GM19467 (cell line): Measurements from ENCODE around the gene FSIP1.

Experiments used
- ATAC-seq: cut with Tn5 transposase; IDR thresholded peaks from one replicate; pipeline ENCODE4 v1.9.1; 2021; ENCODE audit warnings: mild to moderate bottlenecking, moderate library complexity; ENCODE audit not compliant: unreplicated experiment

The FSIP1 gene

DNA sequence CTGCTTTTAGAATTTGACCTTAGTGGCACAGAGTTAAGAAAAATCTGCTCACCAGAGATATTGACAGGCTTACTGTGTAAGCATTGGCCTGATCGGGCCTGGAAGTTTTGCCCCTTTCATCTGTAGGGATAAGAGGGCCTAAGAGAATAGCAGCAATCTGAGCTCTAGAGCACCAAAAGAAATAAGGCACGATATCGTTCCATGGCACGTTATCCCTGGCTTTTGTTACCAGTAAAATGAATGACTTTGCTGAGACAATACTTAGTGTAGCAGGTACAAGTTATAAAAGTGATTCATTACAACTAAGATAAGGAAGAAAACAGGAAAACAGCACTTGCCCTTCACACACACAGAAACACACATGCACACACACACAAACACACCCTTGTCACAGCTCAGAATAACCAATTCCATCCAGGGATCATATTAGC, 196.8 kb downstream of the FSIP1 start:
- ATAC-seq, result no peak

DNA sequence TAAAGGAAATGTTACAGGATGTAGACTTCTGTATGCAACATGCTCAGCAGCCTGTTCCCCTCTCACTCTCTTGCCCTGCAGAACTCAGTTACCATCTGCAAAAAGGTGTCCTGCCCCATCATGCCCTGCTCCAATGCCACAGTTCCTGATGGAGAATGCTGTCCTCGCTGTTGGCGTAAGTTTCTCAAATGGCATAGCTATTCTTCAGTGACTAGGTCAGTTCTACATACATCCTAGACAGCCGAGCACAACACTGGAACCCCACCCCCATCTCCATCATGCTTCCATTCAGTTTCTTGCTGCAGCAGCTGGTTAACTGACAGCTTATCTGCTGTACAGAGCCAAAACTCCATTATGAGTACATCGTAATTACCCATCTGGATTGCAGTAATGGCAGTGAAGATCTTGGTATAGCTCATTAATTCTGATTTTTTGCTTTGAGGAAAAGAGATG, 197.2 kb downstream of the FSIP1 start:
- no peak for ATAC-seq

- ATAC-seq, result no peak
These were observed 197.8 kb downstream of the FSIP1 start for GRCh38 chr15:39584662-39585388.

- no peak for ATAC-seq
These were observed 198.4 kb downstream of the FSIP1 start for GRCh38 chr15:39584266-39584659.

DNA sequence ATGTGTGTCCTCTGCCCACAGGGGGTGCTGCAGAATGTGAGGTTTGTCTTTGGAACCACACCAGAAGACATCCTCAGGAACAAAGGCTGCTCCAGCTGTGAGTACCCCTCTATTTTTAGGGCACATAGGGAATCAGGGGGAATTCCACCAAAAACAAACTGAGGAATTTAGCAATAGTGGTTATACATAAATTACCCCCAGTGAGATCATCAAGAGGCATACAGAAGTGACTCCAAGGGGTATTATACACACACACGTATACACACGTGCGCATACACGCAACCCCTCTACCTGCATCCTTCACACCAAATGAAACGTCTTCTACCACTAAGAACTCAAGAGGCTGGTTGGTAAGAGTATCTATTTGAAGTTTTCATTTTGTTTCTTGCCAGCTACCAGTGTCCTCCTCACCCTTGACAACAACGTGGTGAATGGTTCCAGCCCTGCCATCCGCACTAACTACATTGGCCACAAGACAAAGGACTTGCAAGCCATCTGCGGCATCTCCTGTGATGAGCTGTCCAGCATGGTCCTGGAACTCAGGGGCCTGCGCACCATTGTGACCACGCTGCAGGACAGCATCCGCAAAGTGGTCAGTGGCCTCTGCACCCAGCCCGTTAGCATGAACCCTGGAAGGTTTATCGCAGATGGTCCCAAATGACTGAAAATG, 198.9 kb downstream of the FSIP1 start:
- ATAC-seq, result no peak

- no peak for ATAC-seq
These were observed 199.6 kb downstream of the FSIP1 start for GRCh38 chr15:39582977-39583595.

GRCh38 chr15:39582286-39582976, 200.2 kb downstream of the FSIP1 start:
- no peak for ATAC-seq

- no peak for ATAC-seq
These were observed 200.8 kb downstream of the FSIP1 start for GRCh38 chr15:39581793-39582285.

DNA sequence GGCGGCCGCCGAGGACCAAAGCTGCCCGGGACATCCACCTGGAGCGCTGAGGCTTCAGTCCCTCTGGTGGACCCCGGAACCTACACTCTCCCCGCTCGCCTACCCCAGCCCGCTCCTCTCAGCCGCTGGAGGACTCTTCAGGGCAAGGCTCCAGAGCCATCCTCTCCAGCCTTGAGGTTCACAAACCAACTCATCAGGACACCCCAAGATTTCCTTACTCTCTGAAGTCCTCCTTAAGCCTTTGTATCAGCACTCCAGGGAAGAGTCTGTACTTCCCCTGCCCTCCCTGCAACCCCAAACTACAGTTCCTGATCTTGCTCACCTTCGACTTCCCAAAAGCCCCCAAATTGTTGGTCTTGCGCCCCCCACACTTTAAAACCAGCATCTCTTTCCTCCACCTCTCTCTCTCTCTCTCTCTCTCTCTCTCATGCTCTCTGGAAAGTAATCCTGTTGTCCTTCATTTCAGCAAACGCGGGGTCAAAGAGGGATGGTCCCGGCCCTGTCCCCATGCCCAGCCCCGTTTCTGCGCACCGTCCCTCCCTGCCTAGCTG, 201.3 kb downstream of the FSIP1 start:
- no peak for ATAC-seq

GRCh38 chr15:39580485-39581241, 202.0 kb downstream of the FSIP1 start, which contains the start of gene THBS1:
Gene THBS1, plus strand, starts transcription at chr15:39581079. Its CDS starts 779 bp downstream, at chr15:39581858.
- peak; percentile 14 for ATAC-seq

DNA sequence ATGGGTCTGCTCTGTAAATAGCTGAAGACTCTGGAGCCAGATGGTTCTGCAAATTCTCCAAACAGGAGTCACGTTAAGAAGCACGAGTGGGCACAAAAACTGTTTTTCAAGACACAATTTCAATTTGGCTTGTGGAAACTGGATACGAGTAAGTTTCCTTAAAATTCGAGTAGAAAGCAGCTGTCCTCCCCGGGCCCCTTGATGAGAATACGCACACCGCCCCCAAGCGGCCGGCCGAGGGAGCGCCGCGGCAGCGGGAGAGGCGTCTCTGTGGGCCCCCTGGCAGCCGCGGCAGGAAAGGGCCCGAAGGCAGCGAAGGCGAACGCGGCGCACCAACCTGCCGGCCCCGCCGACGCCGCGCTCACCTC, 202.5 kb downstream of the FSIP1 start:
- ATAC-seq, result peak; percentile 76

GRCh38 chr15:39579487-39580116, 203.0 kb downstream of the FSIP1 start:
- no peak for ATAC-seq

- no peak for ATAC-seq
These were observed 203.7 kb downstream of the FSIP1 start for GRCh38 chr15:39578851-39579486.

DNA sequence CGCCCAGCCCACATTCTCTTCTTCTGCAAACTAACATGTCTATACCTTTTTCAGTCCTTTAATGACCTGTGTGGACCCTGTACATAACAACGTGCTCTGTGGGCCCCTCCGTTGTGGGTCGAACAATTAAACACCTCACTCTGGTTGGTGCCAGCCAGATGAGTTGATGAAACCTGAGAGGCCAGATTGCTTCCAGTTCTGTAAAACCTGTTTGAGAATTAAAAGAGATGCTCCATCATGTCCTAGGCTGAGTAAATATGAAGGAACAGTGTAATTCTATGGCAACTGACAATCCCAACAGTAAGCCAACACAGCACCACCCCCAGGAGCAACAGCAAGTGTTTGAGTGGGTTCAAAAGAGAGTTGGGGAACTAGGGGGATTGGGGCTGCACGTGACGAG, 207.5 kb downstream of the FSIP1 start:
- ATAC-seq, result no peak

GRCh38 chr15:39574427-39574826, 208.2 kb downstream of the FSIP1 start:
- ATAC-seq, result no peak

- no peak for ATAC-seq
These were observed 208.8 kb downstream of the FSIP1 start for GRCh38 chr15:39573844-39574243.

- ATAC-seq, result no peak
These were observed 209.4 kb downstream of the FSIP1 start for GRCh38 chr15:39573287-39573686.

GRCh38 chr15:39565851-39566250, 216.8 kb downstream of the FSIP1 start:
- ATAC-seq, result no peak

- ATAC-seq, result no peak
These were observed 217.5 kb downstream of the FSIP1 start for GRCh38 chr15:39564972-39565665.
